Measurements from ENCODE around the gene TLE1.
"Not testable (repeated sequence)": the region's sequence is repeated elsewhere in the genome, so short reads cannot be mapped to it uniquely, and the experiment has no call there.

Gene TLE1

DNA sequence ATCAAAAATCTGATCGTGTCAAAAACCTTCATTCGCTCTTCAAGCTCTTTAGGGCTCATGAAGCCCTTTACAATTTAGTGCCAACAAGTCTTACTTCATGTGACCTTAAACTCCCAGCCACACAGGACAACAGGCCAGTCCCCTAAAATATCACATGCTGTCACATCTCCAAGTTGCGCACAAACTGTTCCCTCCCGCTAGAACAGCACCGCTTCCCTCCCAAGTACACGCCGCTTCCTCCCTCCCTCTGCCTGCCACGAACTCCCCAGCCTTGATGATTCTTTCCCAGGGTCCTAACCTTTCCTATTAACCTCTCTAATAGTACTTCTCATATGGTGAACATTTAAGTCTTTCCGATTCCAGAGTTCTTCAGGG lies 91.2 kb downstream of the TLE1 start:
- no peak for TF ChIP-seq CTCF (IDR thresholded peaks at IDR 0.05; ENCODE audit: extremely low read depth, missing control alignments)
- no peak for DNase-seq (ENCODE audit: low spot score)

DNA sequence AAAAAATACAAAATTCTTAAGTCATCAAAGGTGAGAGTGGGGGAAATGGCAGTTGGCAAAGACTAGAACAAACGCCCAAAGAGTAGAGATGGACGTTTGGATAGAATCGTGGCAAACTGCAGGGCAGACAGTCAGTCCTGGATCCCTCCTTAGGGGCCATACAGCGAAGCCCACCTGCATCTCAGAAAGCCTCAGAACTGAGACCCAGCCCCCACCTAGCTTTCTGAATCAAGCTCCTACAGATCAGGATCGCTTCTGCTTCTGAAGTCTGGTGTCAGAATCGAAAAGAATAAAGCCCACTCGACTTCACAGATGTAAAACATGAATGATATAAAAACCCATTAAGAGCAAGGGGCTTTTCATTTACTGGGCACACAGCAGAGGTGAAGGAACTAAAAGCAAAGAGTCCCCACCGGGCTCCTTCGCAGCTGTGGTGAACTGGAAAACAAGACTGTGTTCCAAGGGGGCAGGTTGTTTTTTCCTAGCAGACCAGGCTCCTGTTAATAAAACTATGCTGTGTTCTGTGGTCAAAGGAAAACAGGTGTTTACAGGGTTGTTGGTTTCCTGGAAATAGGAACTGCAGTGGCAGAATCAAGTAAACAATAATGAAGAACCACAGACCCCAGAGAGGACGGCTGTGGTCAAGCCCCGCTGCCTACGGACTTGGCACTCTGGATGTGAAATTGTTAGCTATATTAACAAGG lies 91.8 kb downstream of the TLE1 start:
- no peak for DNase-seq (ENCODE audit: low spot score)
- TF ChIP-seq CTCF (IDR thresholded peaks at IDR 0.05; ENCODE audit: extremely low read depth, missing control alignments), result no peak

DNA sequence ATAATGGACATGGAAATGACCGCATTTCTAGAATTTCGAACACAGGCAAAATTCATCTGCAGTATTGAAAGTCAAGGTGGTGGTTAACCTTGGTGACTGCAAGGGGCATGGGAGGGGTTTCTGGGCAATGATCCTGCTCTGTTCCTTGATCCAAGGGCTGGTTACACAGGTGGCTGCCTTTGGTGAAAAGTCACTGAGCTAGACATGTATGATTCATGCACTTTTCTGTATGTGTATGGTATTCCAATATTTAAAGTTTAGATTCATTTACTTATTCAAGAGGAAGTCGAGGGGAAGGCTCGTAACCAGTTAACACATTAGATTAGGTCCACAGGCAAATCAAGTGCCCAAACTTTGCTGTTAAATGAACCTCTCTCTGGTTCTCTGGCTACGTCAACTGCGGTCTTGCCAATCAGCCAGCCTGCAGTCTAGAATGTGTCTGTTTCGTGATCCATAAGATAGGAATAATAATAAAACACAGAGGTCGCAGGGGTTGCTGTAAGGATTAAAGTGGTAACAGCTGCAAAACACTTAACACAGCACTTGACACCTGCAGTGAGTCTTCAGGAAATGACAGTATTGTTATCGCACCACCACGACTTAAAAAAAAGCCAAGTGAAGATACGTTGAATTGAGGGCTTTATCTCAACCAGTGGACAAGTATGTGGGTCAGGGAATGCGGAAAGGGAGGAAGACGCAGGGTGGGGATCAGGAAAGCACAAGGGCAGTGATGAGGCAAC lies 92.5 kb downstream of the TLE1 start:
- no peak for DNase-seq (ENCODE audit: low spot score)
- TF ChIP-seq CTCF (IDR thresholded peaks at IDR 0.05; ENCODE audit: extremely low read depth, missing control alignments), result no peak

DNA sequence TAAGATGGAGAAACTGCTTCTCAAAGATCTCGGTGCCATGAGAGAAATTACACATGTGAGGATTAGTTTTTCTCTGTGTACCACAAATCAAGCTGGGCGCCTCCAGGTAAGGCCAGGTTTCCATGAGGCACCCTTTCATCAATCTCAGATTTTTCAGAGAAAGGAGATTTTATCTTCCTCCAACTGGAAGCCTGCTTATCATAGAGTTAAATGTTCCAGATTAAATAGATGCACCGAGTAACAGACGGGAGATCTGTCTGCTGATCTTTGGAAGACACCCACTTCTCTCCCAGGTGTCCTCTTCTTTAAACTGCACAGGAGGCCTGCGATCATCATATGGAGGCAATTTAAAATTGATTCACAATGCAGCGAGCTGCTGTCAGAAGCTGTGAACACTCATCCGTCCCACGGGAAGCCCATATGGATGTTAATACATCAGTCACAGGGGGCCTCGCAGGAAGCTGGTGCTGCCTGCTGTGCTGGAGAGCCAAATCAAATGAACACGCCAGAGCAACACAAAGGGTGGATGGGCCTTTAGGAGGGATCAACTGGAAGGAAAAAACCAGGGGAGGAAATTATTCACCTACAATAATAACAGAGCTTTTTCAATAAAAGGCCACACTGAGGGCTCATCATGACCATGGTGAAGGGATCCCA lies 93.3 kb downstream of the TLE1 start:
- DNase-seq (ENCODE audit: low spot score), result no peak
- no peak for TF ChIP-seq CTCF (IDR thresholded peaks at IDR 0.05; ENCODE audit: extremely low read depth, missing control alignments)

DNA sequence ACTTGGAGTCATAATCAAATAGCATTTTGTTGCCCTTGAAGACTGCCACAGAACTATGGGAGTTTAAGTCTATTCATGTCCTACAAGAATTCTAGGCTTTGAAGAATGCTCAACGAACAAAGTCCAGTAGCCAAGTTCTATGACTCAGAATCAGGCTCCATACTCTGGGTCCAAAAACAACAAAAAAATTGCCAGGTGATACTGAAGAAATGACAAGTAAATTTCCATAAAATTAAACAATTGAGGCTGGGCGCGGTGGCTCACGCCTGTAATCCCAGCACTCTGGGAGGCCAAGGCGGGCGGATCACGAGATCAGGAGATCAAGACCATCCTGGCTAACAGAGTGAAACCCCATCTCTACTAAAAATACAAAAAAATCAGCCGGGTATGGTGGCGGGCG lies 94.1 kb downstream of the TLE1 start:
- not testable (repeated sequence) for DNase-seq (ENCODE audit: low spot score)

- no peak for TF ChIP-seq CTCF (IDR thresholded peaks at IDR 0.05; ENCODE audit: extremely low read depth, missing control alignments)
- DNase-seq (ENCODE audit: low spot score), result no peak
Observed at GRCh38 chr9:81594415-81594814, 94.9 kb downstream of the TLE1 start.

DNA sequence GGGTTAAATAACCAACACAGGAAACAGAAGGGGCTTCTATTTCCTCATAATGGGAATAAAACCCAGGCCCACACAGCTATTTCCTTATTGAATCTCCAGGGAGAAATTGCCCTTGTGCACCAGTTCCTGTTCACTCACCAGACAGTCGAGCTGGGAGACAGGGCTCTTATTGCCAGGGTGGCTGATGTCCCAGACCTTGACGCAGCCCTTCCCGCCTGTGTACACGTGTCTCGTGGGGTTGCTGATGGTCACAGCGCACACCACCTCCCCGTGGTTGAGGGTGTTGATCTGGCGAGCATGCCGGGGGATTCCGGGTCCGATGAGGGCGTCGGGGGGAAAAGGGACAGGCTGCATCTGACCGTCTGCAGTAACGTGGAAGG lies 96.5 kb downstream of the TLE1 start:
- DNase-seq (ENCODE audit: low spot score), result no peak
- TF ChIP-seq CTCF (IDR thresholded peaks at IDR 0.05; ENCODE audit: extremely low read depth, missing control alignments), result no peak

Measured in GM20000 (cell line).